ENCODE results near the gene ELAVL2.

GRCh38 chr9:23824830-23825591 lies 1.0 kb downstream of the ELAVL2 start:
- TF ChIP-seq CTCF (IDR thresholded peaks at IDR 0.05) (no peak), EZH2phosphoT487 (IDR thresholded peaks at IDR 0.05) (no peak)
